ENCODE measurements around the gene SLC35F3.

Gene SLC35F3

GRCh38 chr1:233912909-233913308 lies 8.4 kb downstream of the SLC35F3 start:
- DNase-seq = no peak

- DNase-seq = no peak
These were observed 12.2 kb downstream of the SLC35F3 start for GRCh38 chr1:233916706-233917105.

GRCh38 chr1:233919786-233920185 lies 15.3 kb downstream of the SLC35F3 start:
- no peak for DNase-seq

GRCh38 chr1:233928123-233928522 lies 23.6 kb downstream of the SLC35F3 start:
- no peak for DNase-seq

- DNase-seq = no peak
These were observed 28.9 kb downstream of the SLC35F3 start for GRCh38 chr1:233933339-233933738.

GRCh38 chr1:233935297-233935868 lies 30.9 kb downstream of the SLC35F3 start:
- no peak for DNase-seq

GRCh38 chr1:233936422-233936821 lies 31.9 kb downstream of the SLC35F3 start:
- DNase-seq = no peak

GRCh38 chr1:233936842-233937241 lies 32.4 kb downstream of the SLC35F3 start:
- no peak for DNase-seq

- DNase-seq = no peak
These were observed 34.0 kb downstream of the SLC35F3 start for GRCh38 chr1:233938476-233938875.

- DNase-seq = no peak
These were observed 35.0 kb downstream of the SLC35F3 start for GRCh38 chr1:233939451-233939850.

GRCh38 chr1:233940908-233941307 lies 36.4 kb downstream of the SLC35F3 start:
- no peak for DNase-seq

GRCh38 chr1:233944601-233945000 lies 40.1 kb downstream of the SLC35F3 start:
- DNase-seq = no peak

- no peak for DNase-seq
These were observed 41.1 kb downstream of the SLC35F3 start for GRCh38 chr1:233945573-233945972.

- no peak for DNase-seq
These were observed 41.5 kb downstream of the SLC35F3 start for GRCh38 chr1:233945979-233946378.

GRCh38 chr1:233946724-233947123 lies 42.2 kb downstream of the SLC35F3 start:
- DNase-seq = no peak

GRCh38 chr1:233951804-233952203 lies 47.3 kb downstream of the SLC35F3 start:
- DNase-seq = no peak

- no peak for DNase-seq
These were observed 53.2 kb downstream of the SLC35F3 start for GRCh38 chr1:233957691-233958090.

- no peak for DNase-seq
These were observed 54.6 kb downstream of the SLC35F3 start for GRCh38 chr1:233959102-233959501.

- no peak for DNase-seq
These were observed 55.5 kb downstream of the SLC35F3 start for GRCh38 chr1:233959971-233960370.

- no peak for DNase-seq
These were observed 55.9 kb downstream of the SLC35F3 start for GRCh38 chr1:233960386-233960785.

GRCh38 chr1:233962878-233963277 lies 58.4 kb downstream of the SLC35F3 start:
- no peak for DNase-seq

GRCh38 chr1:233965856-233966255 lies 61.4 kb downstream of the SLC35F3 start:
- DNase-seq = no peak

GRCh38 chr1:233971753-233972152 lies 67.3 kb downstream of the SLC35F3 start:
- no peak for DNase-seq

- DNase-seq = no peak
These were observed 68.1 kb downstream of the SLC35F3 start for GRCh38 chr1:233972563-233972950.

- DNase-seq = no peak
These were observed 68.6 kb downstream of the SLC35F3 start for GRCh38 chr1:233972951-233973635.
